K562 (cell line): ENCODE data around the gene XKR7. TPM values are rescaled to one million over a fixed set of nuclear protein-coding genes. Genes with fewer than 3 reads are reported as not detected.
A peak's percentile ranks its signal among the peaks of the same experiment; 100 is the strongest.

Experiments
- CCAR2 ChIP-seq: fragments of 200-400 bp; formaldehyde crosslinking; IDR thresholded peaks from 2 replicates; pipeline ENCODE4 v1.6.1; 2017; ENCODE audit warnings: mild to moderate bottlenecking, low read depth, low read length
- ESRRA ChIP-seq: fragments of 450-650 bp; IDR thresholded peaks from 2 replicates; pipeline ENCODE4 v1.6.1; 2014; ENCODE audit warnings: low read depth, mild to moderate bottlenecking, moderate library complexity, borderline replicate concordance
- FOXK1 ChIP-seq: sonication (generic); formaldehyde crosslinking; IDR thresholded peaks from 2 replicates; pipeline ENCODE4 v1.8.0; 2022; ENCODE audit warnings: missing genetic modification reagents, mild to moderate bottlenecking, borderline replicate concordance
- JUN ChIP-seq, 2 experiments: sonication (generic) in 1 of 2; formaldehyde crosslinking in 1 of 2; IDR thresholded peaks; 2 replicates each; pipeline versions ENCODE4 v1.6.1 to v1.8.0; 2012 to 2022; ENCODE audit warnings: borderline replicate concordance in 2 of 2, mild to moderate bottlenecking in 2 of 2, improper control_type of control experiment in 1 of 2, low read depth in 1 of 2, low read length in 1 of 2, missing genetic modification reagents in 1 of 2
- MCM2 ChIP-seq: fragments of 450-650 bp; IDR thresholded peaks from 2 replicates; pipeline ENCODE4 v1.6.1; 2017; ENCODE audit warnings: low read depth, mild to moderate bottlenecking
- MECOM ChIP-seq: fragments of 250-450 bp; sonication (Bioruptor Pico); IDR thresholded peaks from 2 replicates; pipeline ENCODE4 v1.8.0; 2022; ENCODE audit warnings: inconsistent platforms
- NCOR1 ChIP-seq: fragments of 450-650 bp; IDR thresholded peaks from 2 replicates; pipeline ENCODE4 v1.6.1; 2016; ENCODE audit warnings: mild to moderate bottlenecking, moderate library complexity
- SMARCA5 ChIP-seq: fragments of 450-650 bp; IDR thresholded peaks from 2 replicates; pipeline ENCODE4 v1.6.1; 2016
- TEAD2 ChIP-seq: fragments of 450-650 bp; IDR thresholded peaks from 2 replicates; pipeline ENCODE4 v1.6.1; 2016; ENCODE audit warnings: missing genetic modification characterization, control low read depth, missing compliant biosample characterization
- ZNF76 ChIP-seq: fragments of 250-450 bp; sonication (Bioruptor Pico); IDR thresholded peaks from 2 replicates; pipeline ENCODE4 v1.4.0; 2020; ENCODE audit warnings: mild to moderate bottlenecking, moderate library complexity, borderline replicate concordance
- polyA plus RNA-seq, 8 experiments: library from polyadenylated mRNA; depleted of rRNA in 4 of 8; stranded (reverse) in 5 of 8; unstranded in 3 of 8; fragments of >200 nt; fragmentation: Nextera tagmentation in 2 of 8; fragmentation: Illumina TruSeq in 1 of 8; extraction: Ambion mirVana in 2 of 8; extraction: Trizol in 1 of 8; gene quantifications; 2 replicates each; pipeline versions ENCODE4 v1.2.1 to v1.2.3, GENCODE V29; 2011 to 2014; ENCODE audit warnings: inconsistent platforms in 1 of 8, missing spikeins in 1 of 8
- total RNA-seq, 7 experiments: library from RNA; depleted of rRNA in 6 of 7; stranded (reverse); fragments of >200 nt in 6 of 7; fragmentation: Illumina TruSeq in 2 of 7; extraction: Trizol in 2 of 7; gene quantifications; 2 replicates each; pipeline versions ENCODE4 v1.2.1 to v1.2.3, GENCODE V29; 2011 to 2021; ENCODE audit warnings: low replicate concordance in 1 of 7
- TF ChIP-seq, protein P1 (sequence below), 2 experiments: IDR thresholded peaks in 1 of 2; conservative IDR thresholded peaks in 1 of 2; 2 replicates each; pipeline ENCODE4 v1.6.1; 2016; ENCODE audit warnings: low read depth in 2 of 2, mild to moderate bottlenecking in 1 of 2, missing compliant biosample characterization in 1 of 2, missing genetic modification characterization in 1 of 2, moderate library complexity in 1 of 2
- TF ChIP-seq, protein P2 (sequence below), 3 experiments: fragments of 200-800 bp in 1 of 3; fragments of 250-450 bp in 1 of 3; fragments of 450-650 bp in 1 of 3; sonication (Bioruptor Pico) in 1 of 3; sonication (Bioruptor generic) in 1 of 3; formaldehyde crosslinking in 1 of 3; IDR thresholded peaks; 2 replicates each; pipeline versions ENCODE4 v1.6.1 to v1.8.0; 2016 to 2022; ENCODE audit warnings: mild to moderate bottlenecking in 2 of 3, missing genetic modification characterization in 2 of 3, missing compliant biosample characterization in 1 of 3, moderate library complexity in 1 of 3
- TF ChIP-seq, protein P3 (sequence below): sonication (generic); formaldehyde crosslinking; IDR thresholded peaks from 2 replicates; pipeline ENCODE4 v1.8.1; 2022; ENCODE audit warnings: missing genetic modification reagents
- TF ChIP-seq, protein P4 (sequence below), 2 experiments: fragments of 200-800 bp in 1 of 2; sonication (Bioruptor generic) in 1 of 2; sonication (generic) in 1 of 2; formaldehyde crosslinking in 1 of 2; IDR thresholded peaks in 1 of 2; conservative IDR thresholded peaks in 1 of 2; 2 replicates each; pipeline versions ENCODE4 v1.5.0 to v1.6.1; 2016 to 2020; ENCODE audit warnings: missing compliant biosample characterization in 1 of 2, missing genetic modification characterization in 1 of 2, missing genetic modification reagents in 1 of 2
- TF ChIP-seq, protein P5 (sequence below): fragments of 250-450 bp; sonication (Bioruptor Pico); IDR thresholded peaks from 2 replicates; pipeline ENCODE4 v1.5.0; 2021

The XKR7 gene
- total and polyA plus RNA-seq, 9 of the 15 experiments (the other 6 are each of a cell fraction or from before 2014, with no cell fraction given), result 0.02 TPM; not detected in 8

DNA sequence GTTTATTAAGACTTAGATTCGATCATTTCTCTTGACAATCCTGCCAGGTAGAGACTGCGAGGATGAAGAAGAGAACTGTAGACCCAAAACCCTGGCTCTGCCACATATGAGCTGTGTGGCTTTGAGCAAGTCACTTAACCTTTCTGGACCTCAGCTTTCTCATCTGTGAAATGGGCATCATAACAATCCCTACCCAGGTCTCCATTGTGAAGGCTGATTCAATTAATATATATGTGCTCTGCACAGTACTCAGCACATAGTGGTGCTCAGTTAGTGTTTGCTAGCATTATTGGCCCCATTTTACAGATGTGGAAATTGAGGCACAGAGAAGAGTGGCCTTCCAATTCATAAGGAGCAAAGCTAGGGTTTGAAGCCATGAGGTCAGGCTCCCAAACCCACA is 7.9 kb downstream of the XKR7 start (continued):
- TF ChIP-seq FOXK1 (no peak), JUN (IDR thresholded peaks at IDR 0.05; ENCODE audit: borderline replicate concordance, low read depth, low read length) (no peak), JUN (CRISPR knock-in tag; IDR thresholded peaks at IDR 0.05; ENCODE audit: borderline replicate concordance) (no peak), ESRRA (peak; percentile 43; the same call in 1 of the 2 replicates), CCAR2 (no peak), NCOR1 (no peak), MECOM (no peak), SMARCA5 (0 out of 2 replicates have a peak, but pooled peaks have one; percentile 20), ZNF76 (CRISPR knock-in tag) (no peak), MCM2 (no peak), TEAD2 (tag) (no peak)
- TF ChIP-seq, protein P1, sequence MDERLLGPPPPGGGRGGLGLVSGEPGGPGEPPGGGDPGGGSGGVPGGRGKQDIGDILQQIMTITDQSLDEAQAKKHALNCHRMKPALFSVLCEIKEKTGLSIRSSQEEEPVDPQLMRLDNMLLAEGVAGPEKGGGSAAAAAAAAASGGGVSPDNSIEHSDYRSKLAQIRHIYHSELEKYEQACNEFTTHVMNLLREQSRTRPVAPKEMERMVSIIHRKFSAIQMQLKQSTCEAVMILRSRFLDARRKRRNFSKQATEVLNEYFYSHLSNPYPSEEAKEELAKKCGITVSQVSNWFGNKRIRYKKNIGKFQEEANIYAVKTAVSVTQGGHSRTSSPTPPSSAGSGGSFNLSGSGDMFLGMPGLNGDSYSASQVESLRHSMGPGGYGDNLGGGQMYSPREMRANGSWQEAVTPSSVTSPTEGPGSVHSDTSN (CRISPR knock-in tag; IDR thresholded peaks at IDR 0.05; ENCODE audit: low read depth), result no peak
- TF ChIP-seq, protein P1 (tag; conservative IDR thresholded peaks at IDR 0.05; ENCODE audit: low read depth), result no peak
- TF ChIP-seq, protein P2, sequence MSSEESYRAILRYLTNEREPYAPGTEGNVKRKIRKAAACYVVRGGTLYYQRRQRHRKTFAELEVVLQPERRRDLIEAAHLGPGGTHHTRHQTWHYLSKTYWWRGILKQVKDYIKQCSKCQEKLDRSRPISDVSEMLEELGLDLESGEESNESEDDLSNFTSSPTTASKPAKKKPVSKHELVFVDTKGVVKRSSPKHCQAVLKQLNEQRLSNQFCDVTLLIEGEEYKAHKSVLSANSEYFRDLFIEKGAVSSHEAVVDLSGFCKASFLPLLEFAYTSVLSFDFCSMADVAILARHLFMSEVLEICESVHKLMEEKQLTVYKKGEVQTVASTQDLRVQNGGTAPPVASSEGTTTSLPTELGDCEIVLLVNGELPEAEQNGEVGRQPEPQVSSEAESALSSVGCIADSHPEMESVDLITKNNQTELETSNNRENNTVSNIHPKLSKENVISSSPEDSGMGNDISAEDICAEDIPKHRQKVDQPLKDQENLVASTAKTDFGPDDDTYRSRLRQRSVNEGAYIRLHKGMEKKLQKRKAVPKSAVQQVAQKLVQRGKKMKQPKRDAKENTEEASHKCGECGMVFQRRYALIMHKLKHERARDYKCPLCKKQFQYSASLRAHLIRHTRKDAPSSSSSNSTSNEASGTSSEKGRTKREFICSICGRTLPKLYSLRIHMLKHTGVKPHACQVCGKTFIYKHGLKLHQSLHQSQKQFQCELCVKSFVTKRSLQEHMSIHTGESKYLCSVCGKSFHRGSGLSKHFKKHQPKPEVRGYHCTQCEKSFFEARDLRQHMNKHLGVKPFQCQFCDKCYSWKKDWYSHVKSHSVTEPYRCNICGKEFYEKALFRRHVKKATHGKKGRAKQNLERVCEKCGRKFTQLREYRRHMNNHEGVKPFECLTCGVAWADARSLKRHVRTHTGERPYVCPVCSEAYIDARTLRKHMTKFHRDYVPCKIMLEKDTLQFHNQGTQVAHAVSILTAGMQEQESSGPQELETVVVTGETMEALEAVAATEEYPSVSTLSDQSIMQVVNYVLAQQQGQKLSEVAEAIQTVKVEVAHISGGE (CRISPR knock-in tag; IDR thresholded peaks at IDR 0.05), result no peak
- TF ChIP-seq, protein P3, sequence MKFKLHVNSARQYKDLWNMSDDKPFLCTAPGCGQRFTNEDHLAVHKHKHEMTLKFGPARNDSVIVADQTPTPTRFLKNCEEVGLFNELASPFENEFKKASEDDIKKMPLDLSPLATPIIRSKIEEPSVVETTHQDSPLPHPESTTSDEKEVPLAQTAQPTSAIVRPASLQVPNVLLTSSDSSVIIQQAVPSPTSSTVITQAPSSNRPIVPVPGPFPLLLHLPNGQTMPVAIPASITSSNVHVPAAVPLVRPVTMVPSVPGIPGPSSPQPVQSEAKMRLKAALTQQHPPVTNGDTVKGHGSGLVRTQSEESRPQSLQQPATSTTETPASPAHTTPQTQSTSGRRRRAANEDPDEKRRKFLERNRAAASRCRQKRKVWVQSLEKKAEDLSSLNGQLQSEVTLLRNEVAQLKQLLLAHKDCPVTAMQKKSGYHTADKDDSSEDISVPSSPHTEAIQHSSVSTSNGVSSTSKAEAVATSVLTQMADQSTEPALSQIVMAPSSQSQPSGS (CRISPR knock-in tag), result no peak
- TF ChIP-seq, protein P4, sequence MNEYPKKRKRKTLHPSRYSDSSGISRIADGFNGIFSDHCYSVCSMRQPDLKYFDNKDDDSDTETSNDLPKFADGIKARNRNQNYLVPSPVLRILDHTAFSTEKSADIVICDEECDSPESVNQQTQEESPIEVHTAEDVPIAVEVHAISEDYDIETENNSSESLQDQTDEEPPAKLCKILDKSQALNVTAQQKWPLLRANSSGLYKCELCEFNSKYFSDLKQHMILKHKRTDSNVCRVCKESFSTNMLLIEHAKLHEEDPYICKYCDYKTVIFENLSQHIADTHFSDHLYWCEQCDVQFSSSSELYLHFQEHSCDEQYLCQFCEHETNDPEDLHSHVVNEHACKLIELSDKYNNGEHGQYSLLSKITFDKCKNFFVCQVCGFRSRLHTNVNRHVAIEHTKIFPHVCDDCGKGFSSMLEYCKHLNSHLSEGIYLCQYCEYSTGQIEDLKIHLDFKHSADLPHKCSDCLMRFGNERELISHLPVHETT (CRISPR knock-in tag; conservative IDR thresholded peaks at IDR 0.05 in 1 of 2, IDR thresholded peaks at IDR 0.05 in 1 of 2), result no peak
- TF ChIP-seq, protein P5, sequence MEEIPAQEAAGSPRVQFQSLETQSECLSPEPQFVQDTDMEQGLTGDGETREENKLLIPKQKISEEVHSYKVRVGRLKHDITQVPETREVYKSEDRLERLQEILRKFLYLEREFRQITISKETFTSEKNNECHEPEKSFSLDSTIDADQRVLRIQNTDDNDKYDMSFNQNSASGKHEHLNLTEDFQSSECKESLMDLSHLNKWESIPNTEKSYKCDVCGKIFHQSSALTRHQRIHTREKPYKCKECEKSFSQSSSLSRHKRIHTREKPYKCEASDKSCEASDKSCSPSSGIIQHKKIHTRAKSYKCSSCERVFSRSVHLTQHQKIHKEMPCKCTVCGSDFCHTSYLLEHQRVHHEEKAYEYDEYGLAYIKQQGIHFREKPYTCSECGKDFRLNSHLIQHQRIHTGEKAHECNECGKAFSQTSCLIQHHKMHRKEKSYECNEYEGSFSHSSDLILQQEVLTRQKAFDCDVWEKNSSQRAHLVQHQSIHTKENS (CRISPR knock-in tag), result no peak
